WTC11 (cell line): ENCODE data around the gene OR5M11. TPM values are rescaled to one million over a fixed set of nuclear protein-coding genes. Genes with fewer than 3 reads are reported as not detected.

ENCODE experiments used
- ATAC-seq: fragments of 200-7000 bp; cut with Tn5 transposase; 2 replicates; pipeline ENCODE4 v1.10.0; 2021; ENCODE audit warnings: mild to moderate bottlenecking, moderate library complexity
- CTCF ChIA-PET: fragments of 300-600 bp; sonication (Branson Sonifier 250); formaldehyde crosslinking; loops from one replicate; lab custom pipeline; 2021; ENCODE audit warnings: antibody characterized with exemption; lab: Charles Lee
- POLR2A ChIA-PET: fragments of 350-600 bp; sonication (Branson Sonifier 250); formaldehyde crosslinking; loops from one replicate; lab custom pipeline; 2021; ENCODE audit warnings: antibody characterized with exemption; lab: Charles Lee
- DNase-seq: peaks from one replicate; pipeline ENCODE4 v3.0.0; 2021; ENCODE audit warnings: low spot score
- H3K27ac Mint-ChIP-seq: 2 replicates; pipeline ENCODE4 v1.8.0; 2021; ENCODE audit warnings: mixed read lengths
- H3K27me3 Mint-ChIP-seq: 2 replicates; pipeline ENCODE4 v1.8.0; 2021; ENCODE audit warnings: low read depth, mild to moderate bottlenecking, moderate library complexity, mixed read lengths
- H3K36me3 Mint-ChIP-seq: 2 replicates; pipeline ENCODE4 v1.8.0; 2021; ENCODE audit warnings: mixed read lengths
- H3K4me1 Mint-ChIP-seq: 2 replicates; pipeline ENCODE4 v1.8.0; 2022; ENCODE audit warnings: mixed read lengths
- H3K4me3 Mint-ChIP-seq: 2 replicates; pipeline ENCODE4 v1.8.0; 2021; ENCODE audit warnings: mild to moderate bottlenecking, moderate library complexity, mixed read lengths
- H3K9me3 Mint-ChIP-seq: 2 replicates; pipeline ENCODE4 v1.8.0; 2021; ENCODE audit warnings: mixed read lengths
- AFF4 ChIP-seq: sonication (generic); formaldehyde crosslinking; IDR thresholded peaks from 2 replicates; pipeline ENCODE4 v1.8.1; 2023; ENCODE audit warnings: mild to moderate bottlenecking, missing genetic modification reagents, borderline replicate concordance
- AR ChIP-seq: fragments of 250-450 bp; sonication (Bioruptor Pico); IDR thresholded peaks from 2 replicates; pipeline ENCODE4 v1.9.0; 2021; ENCODE audit warnings: mild to moderate bottlenecking
- ATF2 ChIP-seq: sonication (generic); formaldehyde crosslinking; IDR thresholded peaks from 2 replicates; pipeline ENCODE4 v1.8.1; 2022; ENCODE audit warnings: low read depth, missing genetic modification reagents, borderline replicate concordance
- CREB1 ChIP-seq: sonication (generic); formaldehyde crosslinking; IDR thresholded peaks from 2 replicates; pipeline ENCODE4 v1.8.0; 2023; ENCODE audit warnings: mild to moderate bottlenecking, missing genetic modification reagents
- GABPB1 ChIP-seq: sonication (generic); formaldehyde crosslinking; IDR thresholded peaks from 2 replicates; pipeline ENCODE4 v1.8.1; 2023; ENCODE audit warnings: mild to moderate bottlenecking, missing genetic modification reagents
- GTF2I ChIP-seq: fragments of 250-450 bp; sonication (Bioruptor Pico); conservative IDR thresholded peaks from 2 replicates; pipeline ENCODE4 v1.4.0; 2021; ENCODE audit warnings: mild to moderate bottlenecking
- JAZF1 ChIP-seq: fragments of 250-450 bp; sonication (Bioruptor Pico); IDR thresholded peaks from 2 replicates; pipeline ENCODE4 v1.9.0; 2021; ENCODE audit warnings: moderate library complexity, mild to moderate bottlenecking, inconsistent platforms
- MLX ChIP-seq: sonication (generic); formaldehyde crosslinking; IDR thresholded peaks from 2 replicates; pipeline ENCODE4 v1.8.1; 2023; ENCODE audit warnings: mild to moderate bottlenecking, missing genetic modification reagents, moderate library complexity
- NR2C2 ChIP-seq: sonication (generic); formaldehyde crosslinking; IDR thresholded peaks from 2 replicates; pipeline ENCODE4 v1.8.0; 2022; ENCODE audit warnings: mild to moderate bottlenecking, missing genetic modification reagents
- PREB ChIP-seq: sonication (generic); formaldehyde crosslinking; IDR thresholded peaks from 2 replicates; pipeline ENCODE4 v1.8.1; 2022; ENCODE audit warnings: mild to moderate bottlenecking, missing genetic modification reagents, moderate library complexity, borderline replicate concordance
- STAT6 ChIP-seq: sonication (generic); formaldehyde crosslinking; conservative IDR thresholded peaks from 2 replicates; pipeline ENCODE4 v1.8.1; 2023; ENCODE audit warnings: mild to moderate bottlenecking, low read depth, missing genetic modification reagents, moderate library complexity
- TEAD1 ChIP-seq: sonication (generic); formaldehyde crosslinking; IDR thresholded peaks from 2 replicates; pipeline ENCODE4 v1.8.0; 2022; ENCODE audit warnings: mild to moderate bottlenecking, missing genetic modification reagents
- USF2 ChIP-seq: sonication (generic); formaldehyde crosslinking; IDR thresholded peaks from 2 replicates; pipeline ENCODE4 v1.8.1; 2023; ENCODE audit warnings: mild to moderate bottlenecking, missing genetic modification reagents, moderate library complexity
- total RNA-seq: library from RNA; stranded (reverse); gene quantifications from 3 replicates; pipeline ENCODE4 v1.2.3, GENCODE V29; 2021

Gene OR5M11
- total RNA-seq, 1 experiment from 2014 or later, result not detected

- POLR2A ChIA-PET, result no interaction called here
- TF ChIP-seq USF2 (CRISPR knock-in tag), result no peak
- no peak for TF ChIP-seq NR2C2 (CRISPR knock-in tag)
- no peak for TF ChIP-seq GTF2I (CRISPR knock-in tag)
- TF ChIP-seq STAT6 (CRISPR knock-in tag), result no peak
- TF ChIP-seq ATF2, result no peak
- TF ChIP-seq PREB, result no peak
- TF ChIP-seq AFF4 (CRISPR knock-in tag), result no peak
- no peak for TF ChIP-seq JAZF1 (CRISPR knock-in tag)
- no peak for TF ChIP-seq MLX (CRISPR knock-in tag)
- TF ChIP-seq CREB1, result no peak
- TF ChIP-seq GABPB1 (CRISPR knock-in tag), result no peak
- no peak for TF ChIP-seq TEAD1 (CRISPR knock-in tag)
- no peak for TF ChIP-seq AR (CRISPR knock-in tag)
- DNase-seq, result peak; percentile 16
- Mint-ChIP-seq H3K27me3 (peaks cover 4% of the 10 kb centered on the region), H3K4me3 (no peak overlapping the region), H3K9me3 (peaks cover 12% of the 10 kb centered on the region), H3K4me1 (0 out of 2 replicates have a peak, but pooled peaks cover 2% of the 10 kb centered on the region), H3K27ac (no peak overlapping the region), H3K36me3 (no peaks in the 10 kb centered on the region)
- ATAC-seq, result peak; percentile 60
- CTCF ChIA-PET, result interaction anchor here (1.0 kb wide), 1 partner anchor 260 kb away, joined by 4 read pairs; no protein-coding TSS in a partner anchor
Observed at GRCh38 chr11:56522008-56522407, 21.0 kb downstream of the OR5M11 start.
